ENCODE data around the gene TBX6.
"Not testable (repeated sequence)": the region's sequence is repeated elsewhere in the genome, so short reads cannot be mapped to it uniquely, and the experiment has no call there.

Gene TBX6

GRCh38 chr16:30065102-30065942, 26.4 kb downstream of the TBX6 start, which contains the start of gene ALDOA:
Gene ALDOA, plus strand, starts transcription at chr16:30065760. Its CDS starts 1,138 bp downstream, at chr16:30066898.
- peak; percentile 99 for DNase-seq

- DNase-seq: no peak
Measured at GRCh38 chr16:30064729-30065101, 27.0 kb downstream of the TBX6 start.

GRCh38 chr16:30063893-30064728, 27.6 kb downstream of the TBX6 start:
- DNase-seq: peak; percentile 46

GRCh38 chr16:30063278-30063892, 28.3 kb downstream of the TBX6 start:
- DNase-seq: no peak

- no peak for DNase-seq
Measured at GRCh38 chr16:30060836-30061554, 30.7 kb downstream of the TBX6 start.

GRCh38 chr16:30060346-30060745, 31.4 kb downstream of the TBX6 start:
- no peak for DNase-seq

- no peak for DNase-seq
Measured at GRCh38 chr16:30054959-30055553, 36.7 kb downstream of the TBX6 start.

GRCh38 chr16:30054451-30054850, 37.3 kb downstream of the TBX6 start:
- DNase-seq: no peak

GRCh38 chr16:30053376-30054015, 38.2 kb downstream of the TBX6 start:
- DNase-seq: peak; percentile 53

- DNase-seq: peak; percentile 90
Measured at GRCh38 chr16:30052671-30053372, 38.9 kb downstream of the TBX6 start.

- DNase-seq: peak; percentile 69
Measured at GRCh38 chr16:30051518-30051917, 40.2 kb downstream of the TBX6 start.

GRCh38 chr16:30049871-30050270, 41.9 kb downstream of the TBX6 start:
- DNase-seq: no peak

- no peak for DNase-seq
Measured at GRCh38 chr16:30046588-30046987, 45.1 kb downstream of the TBX6 start.

- DNase-seq: no peak
Measured at GRCh38 chr16:30046178-30046577, 45.5 kb downstream of the TBX6 start.

- peak; percentile 48 for DNase-seq
Measured at GRCh38 chr16:30041841-30042240, 49.9 kb downstream of the TBX6 start.

- DNase-seq: not testable (repeated sequence)
Measured at GRCh38 chr16:30040690-30041089, 51.0 kb downstream of the TBX6 start.

GRCh38 chr16:30040221-30040620, 51.5 kb downstream of the TBX6 start:
- no peak for DNase-seq

Data from fibroblast of upper back skin (primary cell).